Glutamatergic neuron (in vitro differentiated cells): Measurements from ENCODE around the gene SURF4. TPM values are rescaled to one million over a fixed set of nuclear protein-coding genes. Genes with fewer than 3 reads are reported as not detected.

Experiments
- DNase-seq: peaks from one replicate; pipeline ENCODE4 v3.0.0; 2022
- H3K27ac Mint-ChIP-seq: one replicate; pipeline ENCODE4 v1.8.0; 2020; ENCODE audit warnings: mild to moderate bottlenecking, mixed read lengths, inconsistent platforms; ENCODE audit not compliant: unreplicated experiment
- H3K27me3 Mint-ChIP-seq: one replicate; pipeline ENCODE4 v1.8.0; 2020; ENCODE audit warnings: mild to moderate bottlenecking, moderate library complexity, mixed read lengths, inconsistent platforms; ENCODE audit not compliant: unreplicated experiment
- H3K36me3 Mint-ChIP-seq: one replicate; pipeline ENCODE4 v1.8.0; 2020; ENCODE audit warnings: mild to moderate bottlenecking, mixed read lengths, inconsistent platforms; ENCODE audit not compliant: unreplicated experiment
- H3K4me1 Mint-ChIP-seq: one replicate; pipeline ENCODE4 v1.8.0; 2020; ENCODE audit warnings: mild to moderate bottlenecking, low read depth, mixed read lengths, inconsistent platforms; ENCODE audit not compliant: unreplicated experiment
- H3K4me3 Mint-ChIP-seq: one replicate; pipeline ENCODE4 v1.8.0; 2020; ENCODE audit warnings: mild to moderate bottlenecking, mixed read lengths, inconsistent platforms; ENCODE audit not compliant: unreplicated experiment
- H3K9me3 Mint-ChIP-seq: one replicate; pipeline ENCODE4 v1.8.0; 2020; ENCODE audit warnings: mild to moderate bottlenecking, moderate library complexity, mixed read lengths, inconsistent platforms; ENCODE audit not compliant: unreplicated experiment
- CTCF ChIP-seq: fragments of 200-600 bp; sonication (generic); IDR thresholded peaks from one replicate; pipeline ENCODE4 v1.5.0; 2021; ENCODE audit not compliant: partially characterized antibody, unreplicated experiment
- total RNA-seq: library from RNA; stranded (reverse); fragmentation: NEBNext Ultra II Directional; extraction: Animal tissue kit (Norgen Biotek cat#: 25700); gene quantifications from one replicate; pipeline ENCODE4 v1.2.1, GENCODE V29; 2021; ENCODE audit not compliant: unreplicated experiment

SURF4 gene
- total RNA-seq, 1 donor from 2014 or later: 111 TPM

DNA sequence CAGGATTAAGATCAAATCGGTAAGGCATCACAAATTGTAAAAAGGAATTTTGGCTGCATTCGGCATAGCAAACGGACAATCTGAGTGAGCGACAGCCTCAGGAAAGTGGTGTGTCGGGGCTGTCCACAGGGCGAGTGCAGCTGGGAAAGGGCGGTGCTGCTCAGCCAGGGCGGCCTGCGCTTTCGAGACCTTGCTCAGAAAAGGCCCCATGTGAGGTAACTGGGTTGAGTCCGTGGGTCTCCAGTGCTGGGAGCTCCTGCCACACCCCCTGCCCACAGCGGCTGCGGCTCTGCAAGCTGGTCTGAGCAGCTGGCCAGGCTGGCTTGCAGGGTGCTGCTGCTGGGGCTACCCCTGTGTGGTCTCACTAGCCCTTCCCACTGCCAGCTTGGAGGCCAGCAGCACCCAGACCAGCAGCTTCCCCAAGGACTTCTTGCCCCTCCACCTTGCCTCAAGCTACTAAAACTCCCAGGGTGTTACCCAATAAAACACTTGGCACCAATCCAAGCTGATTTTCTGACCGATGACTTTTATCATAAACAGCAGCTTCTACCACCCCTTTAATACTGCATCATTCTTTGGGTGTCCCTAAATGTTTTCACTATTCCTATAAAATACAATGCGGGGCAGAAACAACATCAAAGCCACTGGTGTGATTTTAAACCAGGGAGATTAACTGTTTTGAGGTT lies 13.4 kb downstream of the SURF4 start:
- no peaks in the 10 kb centered on the region for H3K36me3 Mint-ChIP-seq
- no peak overlapping the region for H3K4me3 Mint-ChIP-seq
- peaks cover 19% of the 10 kb centered on the region for H3K4me1 Mint-ChIP-seq
- H3K27ac Mint-ChIP-seq: peak overlapping the region; percentile 48
- H3K9me3 Mint-ChIP-seq: no peaks in the 10 kb centered on the region
- peaks cover 4% of the 10 kb centered on the region for H3K27me3 Mint-ChIP-seq
- TF ChIP-seq CTCF: no peak
- no peak for DNase-seq

DNA sequence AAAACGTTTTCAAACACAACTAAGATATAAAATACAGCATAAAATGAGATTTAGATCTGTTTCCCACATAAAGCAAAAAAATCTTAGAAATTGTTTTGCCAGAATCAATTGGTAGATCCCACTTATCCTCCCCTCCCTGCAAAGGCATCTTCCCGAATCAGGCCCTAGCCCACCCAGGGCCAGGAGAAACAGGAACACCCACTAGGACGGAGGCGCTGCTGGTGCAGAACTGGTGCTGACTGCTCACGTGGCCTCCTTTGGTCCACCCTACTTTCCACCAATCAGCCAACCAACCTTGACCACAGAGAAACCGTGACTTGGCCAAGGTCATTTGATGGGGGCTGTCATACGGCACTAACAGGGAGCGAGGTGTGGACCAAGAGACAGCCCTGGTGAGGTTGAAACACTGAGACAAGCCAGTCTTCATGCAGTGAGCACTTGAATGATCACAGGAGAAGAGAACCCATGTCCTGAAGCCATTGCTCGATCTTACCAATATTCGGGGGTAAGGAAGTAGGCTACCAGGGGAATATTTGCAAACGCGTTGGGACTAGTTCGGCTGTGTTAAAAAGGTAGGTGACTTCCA lies 14.3 kb downstream of the SURF4 start:
- DNase-seq: no peak
- no peak for TF ChIP-seq CTCF
- Mint-ChIP-seq H3K27ac (peak overlapping the region; percentile 48), H3K9me3 (no peaks in the 10 kb centered on the region), H3K4me3 (no peak overlapping the region), H3K36me3 (no peaks in the 10 kb centered on the region), H3K27me3 (peaks cover 4% of the 10 kb centered on the region), H3K4me1 (peaks cover 20% of the 10 kb centered on the region)

DNA sequence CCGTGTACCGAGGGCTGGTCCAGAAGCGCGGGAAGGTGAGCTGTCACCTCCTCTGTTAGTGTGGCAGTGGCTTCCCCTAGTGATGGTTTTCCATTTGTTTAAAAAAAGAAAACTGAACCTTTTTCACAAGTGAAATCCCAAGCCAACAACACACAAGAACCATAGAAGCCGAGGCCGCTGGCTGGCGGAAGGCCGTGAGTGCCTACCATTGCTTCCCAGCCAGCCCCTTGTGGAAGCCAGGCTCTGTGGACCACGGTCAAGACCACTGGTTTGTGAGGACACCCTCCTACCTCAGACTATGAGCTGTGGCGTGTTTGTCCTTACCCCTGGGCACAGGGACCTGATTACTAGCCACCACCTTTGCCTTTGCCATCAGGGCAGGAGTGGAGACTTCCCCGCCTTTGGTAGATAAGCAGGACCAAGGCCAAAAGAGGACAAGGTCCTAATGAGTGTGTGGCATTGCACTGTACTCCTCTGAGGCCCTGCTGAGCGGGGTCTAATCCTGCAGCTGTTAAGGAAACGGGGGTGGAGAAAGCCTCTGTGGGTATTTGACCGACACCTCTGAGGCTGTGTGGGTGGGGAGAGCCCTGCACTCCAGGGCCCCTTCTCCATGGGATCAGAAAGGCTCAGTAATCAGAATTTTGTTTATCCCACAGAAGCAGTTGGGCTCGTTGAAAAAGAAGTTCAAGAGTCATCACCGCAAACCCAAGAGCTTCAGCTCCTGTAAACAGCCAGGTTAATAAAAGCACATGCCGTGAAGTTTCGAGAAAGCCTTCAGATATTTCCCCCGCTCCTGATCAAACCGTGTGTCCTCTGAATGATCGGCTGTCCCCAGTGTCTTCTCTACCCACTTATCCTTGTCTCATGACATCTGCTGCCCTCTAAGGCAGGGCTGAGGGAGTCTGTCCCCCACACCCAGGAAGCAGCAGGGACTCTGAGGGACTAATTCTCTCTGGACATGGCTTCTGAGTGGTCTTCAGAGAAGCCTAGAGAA lies 15.2 kb downstream of the SURF4 start:
- H3K27me3 Mint-ChIP-seq: peaks cover 4% of the 10 kb centered on the region
- TF ChIP-seq CTCF: no peak
- H3K27ac Mint-ChIP-seq: peak overlapping the region; percentile 75
- peak overlapping the region; percentile 75 for H3K4me3 Mint-ChIP-seq
- H3K36me3 Mint-ChIP-seq: no peaks in the 10 kb centered on the region
- DNase-seq: no peak
- peaks cover 2% of the 10 kb centered on the region for H3K9me3 Mint-ChIP-seq
- peaks cover 20% of the 10 kb centered on the region for H3K4me1 Mint-ChIP-seq

DNA sequence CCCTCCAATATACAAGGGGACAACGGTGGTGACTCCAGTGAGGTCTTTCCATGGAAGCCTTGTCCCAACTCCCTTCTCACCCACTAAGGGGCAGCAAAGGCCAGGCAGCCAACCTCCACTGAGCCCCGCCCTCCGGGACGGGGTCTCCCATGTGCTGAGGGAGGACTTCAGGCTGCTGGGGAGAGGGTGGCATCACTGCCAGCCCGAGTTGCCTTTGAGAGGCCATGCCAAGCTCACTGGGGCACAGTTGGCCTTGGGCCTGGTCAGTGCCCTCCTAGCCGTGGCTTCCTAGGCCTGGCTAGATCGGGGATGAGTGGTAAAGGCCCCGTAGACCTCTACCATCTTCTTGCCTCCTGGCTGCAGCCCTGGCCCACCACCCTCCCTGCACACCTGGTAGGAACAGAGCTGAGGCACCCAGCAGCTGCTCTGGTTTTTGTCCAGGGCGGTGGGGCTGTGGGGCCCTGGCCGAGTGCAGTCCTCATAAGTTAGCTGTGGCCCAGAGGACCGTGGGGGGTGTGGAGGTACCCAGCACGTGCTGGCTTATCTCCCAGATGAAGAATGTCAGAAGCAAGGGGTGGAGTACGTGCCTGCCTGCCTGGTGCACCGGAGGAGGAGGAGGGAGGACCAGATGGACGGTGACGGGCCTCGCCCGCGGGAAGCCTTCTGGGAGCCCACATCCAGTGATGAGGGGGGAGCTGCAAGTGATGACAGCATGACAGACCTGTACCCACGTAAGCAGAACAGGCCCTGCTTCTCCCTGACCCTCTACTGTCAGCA lies 16.3 kb downstream of the SURF4 start:
- H3K4me3 Mint-ChIP-seq: peak overlapping the region; percentile 12
- peaks cover 4% of the 10 kb centered on the region for H3K27me3 Mint-ChIP-seq
- peaks cover 2% of the 10 kb centered on the region for H3K9me3 Mint-ChIP-seq
- DNase-seq: peak; percentile 69
- peaks cover 24% of the 10 kb centered on the region for H3K4me1 Mint-ChIP-seq
- peak overlapping the region; percentile 75 for H3K27ac Mint-ChIP-seq
- H3K36me3 Mint-ChIP-seq: no peaks in the 10 kb centered on the region
- no peak for TF ChIP-seq CTCF
